HEK293 (cell line): Measurements from ENCODE around the gene TRABD.

Experiments used
- CTCF ChIA-PET: fragments of 350-600 bp; formaldehyde crosslinking; extraction: SDS; loops from one replicate; lab custom pipeline; 2021; ENCODE audit warnings: antibody characterized with exemption; lab: Yijun Ruan, JAX
- POLR2A ChIA-PET: fragments of 300-600 bp; formaldehyde crosslinking; extraction: SDS; loops from one replicate; lab custom pipeline; 2020; ENCODE audit warnings: antibody characterized with exemption, inconsistent platforms; lab: Yijun Ruan, JAX
- H3K27ac ChIP-seq: fragments of 200-500 bp; sonication (Bioruptor generic); 2 replicates; pipeline ENCODE4 v1.5.1; 2014; ENCODE audit warnings: low read depth, low read length, control low read depth, inconsistent platforms; ENCODE audit errors: extremely low read depth
- H3K36me3 ChIP-seq, 2 experiments: fragments of 200-500 bp in 1 of 2; sonication (Bioruptor generic) in 1 of 2; 1 replicate in 1 of 2; 2 replicates in 1 of 2; pipeline ENCODE4 v1.5.1; 2014 to 2017; ENCODE audit warnings: inconsistent platforms in 2 of 2, low read length in 2 of 2; ENCODE audit not compliant: control insufficient read depth in 2 of 2, insufficient read depth in 1 of 2
- H3K4me1 ChIP-seq: fragments of 200-500 bp; sonication (Bioruptor generic); 2 replicates; pipeline ENCODE4 v1.5.1; 2014; ENCODE audit warnings: mild to moderate bottlenecking, low read length, inconsistent platforms; ENCODE audit not compliant: control insufficient read depth, insufficient read depth
- H3K4me3 ChIP-seq: 2 replicates; pipeline ENCODE4 v1.5.1; 2011; ENCODE audit warnings: low read depth, mild to moderate bottlenecking, control low read depth, low read length, moderate library complexity
- H3K9me3 ChIP-seq: fragments of 200-500 bp; sonication (Bioruptor generic); 2 replicates; pipeline ENCODE4 v1.5.1; 2014; ENCODE audit warnings: low read depth, low read length, inconsistent platforms; ENCODE audit not compliant: control insufficient read depth, insufficient read depth
- BCL6B ChIP-seq: fragments of 450-650 bp; formaldehyde crosslinking; IDR thresholded peaks from 2 replicates; pipeline ENCODE4 v1.5.1; 2017; ENCODE audit warnings: missing biosample characterization, missing genetic modification characterization
- HOXC10 ChIP-seq: sonication (generic); formaldehyde crosslinking; IDR thresholded peaks from 2 replicates; pipeline ENCODE4 v1.8.1; 2023; ENCODE audit warnings: mild to moderate bottlenecking, missing genetic modification reagents
- IKZF3 ChIP-seq: fragments of 450-650 bp; IDR thresholded peaks from 2 replicates; pipeline ENCODE4 v1.5.0; 2018; ENCODE audit warnings: missing biosample characterization, mild to moderate bottlenecking, missing genetic modification characterization, moderate library complexity
- KLF1 ChIP-seq: fragments of 450-650 bp; formaldehyde crosslinking; IDR thresholded peaks from 2 replicates; pipeline ENCODE4 v1.5.1; 2016; ENCODE audit warnings: missing biosample characterization, missing genetic modification characterization
- SCRT1 ChIP-seq: fragments of 450-650 bp; formaldehyde crosslinking; IDR thresholded peaks from 2 replicates; pipeline ENCODE4 v1.5.1; 2016; ENCODE audit warnings: missing biosample characterization, missing genetic modification characterization, borderline replicate concordance
- SP2 ChIP-seq: fragments of 450-650 bp; formaldehyde crosslinking; IDR thresholded peaks from 2 replicates; pipeline ENCODE4 v1.5.1; 2016; ENCODE audit warnings: missing biosample characterization, missing genetic modification characterization
- ZBTB1 ChIP-seq: fragments of 450-650 bp; formaldehyde crosslinking; IDR thresholded peaks from 2 replicates; pipeline ENCODE4 v1.5.1; 2016; ENCODE audit warnings: missing biosample characterization, missing genetic modification characterization
- ZNF223 ChIP-seq: fragments of 450-650 bp; formaldehyde crosslinking; IDR thresholded peaks from 2 replicates; pipeline ENCODE4 v1.5.1; 2016; ENCODE audit warnings: missing biosample characterization, missing genetic modification characterization
- ZNF248 ChIP-seq: fragments of 450-650 bp; formaldehyde crosslinking; IDR thresholded peaks from 2 replicates; pipeline ENCODE4 v1.5.1; 2017; ENCODE audit warnings: missing biosample characterization, missing genetic modification characterization
- ZNF266 ChIP-seq: fragments of 450-650 bp; formaldehyde crosslinking; IDR thresholded peaks from 2 replicates; pipeline ENCODE4 v1.5.1; 2016; ENCODE audit warnings: missing biosample characterization, missing genetic modification characterization, low read depth
- ZNF292 ChIP-seq: fragments of 450-650 bp; formaldehyde crosslinking; IDR thresholded peaks from 2 replicates; pipeline ENCODE4 v1.5.1; 2016; ENCODE audit warnings: low read depth, missing biosample characterization, missing genetic modification characterization, borderline replicate concordance
- ZNF324 ChIP-seq: fragments of 450-650 bp; formaldehyde crosslinking; IDR thresholded peaks from 2 replicates; pipeline ENCODE4 v1.5.1; 2016; ENCODE audit warnings: missing biosample characterization, missing genetic modification characterization
- ZNF416 ChIP-seq: fragments of 450-650 bp; formaldehyde crosslinking; IDR thresholded peaks from 2 replicates; pipeline ENCODE4 v1.5.1; 2016; ENCODE audit warnings: missing biosample characterization, missing genetic modification characterization
- ZNF488 ChIP-seq: fragments of 450-650 bp; formaldehyde crosslinking; IDR thresholded peaks from 2 replicates; pipeline ENCODE4 v1.5.1; 2016; ENCODE audit warnings: missing biosample characterization, missing genetic modification characterization
- ZNF514 ChIP-seq: fragments of 450-650 bp; formaldehyde crosslinking; IDR thresholded peaks from 2 replicates; pipeline ENCODE4 v1.5.1; 2016; ENCODE audit warnings: missing biosample characterization, missing genetic modification characterization
- ZNF548 ChIP-seq: fragments of 450-650 bp; formaldehyde crosslinking; IDR thresholded peaks from 2 replicates; pipeline ENCODE4 v1.5.1; 2016; ENCODE audit warnings: missing biosample characterization, missing genetic modification characterization
- ZNF792 ChIP-seq: fragments of 450-650 bp; formaldehyde crosslinking; IDR thresholded peaks from 2 replicates; pipeline ENCODE4 v1.5.1; 2016; ENCODE audit warnings: missing biosample characterization, missing genetic modification characterization
- TF ChIP-seq, protein P1 (sequence below): sonication (generic); formaldehyde crosslinking; IDR thresholded peaks from 2 replicates; pipeline ENCODE4 v1.8.1; 2022; ENCODE audit warnings: mild to moderate bottlenecking, moderate library complexity, missing genetic modification reagents

TRABD gene

GRCh38 chr22:50222508-50222907 is 36.8 kb downstream of the TRABD start:
- Histone ChIP-seq H3K36me3 (peaks cover 17 to 96% of the 10 kb centered on the region in 2 experiments), H3K27ac (no peak overlapping the region), H3K4me1 (peaks cover 2% of the 10 kb centered on the region; the same call in 1 of the 2 replicates), H3K4me3 (no peak overlapping the region), H3K9me3 (no peaks in the 10 kb centered on the region)
- TF ChIP-seq ZNF324 (no peak), ZNF792 (tag by site-specific recombination) (no peak), ZNF266 (tag by site-specific recombination) (no peak), BCL6B (tag by site-specific recombination) (no peak), ZBTB1 (tag by site-specific recombination) (no peak), ZNF223 (tag by site-specific recombination) (no peak), ZNF548 (no peak), ZNF514 (no peak), ZNF416 (tag by site-specific recombination) (no peak), HOXC10 (no peak), ZNF292 (tag by site-specific recombination) (no peak)
- ChIA-PET CTCF (interaction anchor here (0.5 to 1.4 kb wide), 4 partner anchors 11 to 457 kb away, joined by 3 to 5 read pairs (median 3); no protein-coding TSS in a partner anchor), POLR2A (interaction anchor here (0.5 kb wide), 1 partner anchor 13 kb away, joined by 3 read pairs; no protein-coding TSS in a partner anchor)

DNA sequence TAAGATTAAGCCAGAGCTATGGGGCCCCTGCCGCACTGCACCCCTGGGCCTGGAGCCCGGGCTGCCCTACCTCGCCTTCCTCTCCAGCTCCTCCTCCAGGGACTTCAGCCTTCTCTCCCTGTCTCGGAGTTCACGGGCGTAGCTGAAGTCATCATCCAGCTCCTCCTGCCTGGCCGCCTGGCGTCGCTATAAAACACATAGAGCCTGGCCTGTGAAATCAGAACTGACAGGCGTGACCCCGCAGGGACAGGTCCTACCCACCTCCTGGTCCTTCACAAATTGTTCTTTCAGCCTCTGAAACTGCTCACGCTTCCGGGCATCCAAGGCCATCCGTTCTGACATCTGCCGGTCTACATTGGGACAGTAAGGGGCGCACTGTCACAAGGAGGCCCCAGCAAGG is 38.4 kb downstream of the TRABD start:
- POLR2A ChIA-PET, result interaction anchor here (0.9 kb wide), 1 partner anchor 20 kb away, joined by 3 read pairs; no protein-coding TSS in a partner anchor
- TF ChIP-seq SP2 (no peak), IKZF3 (tag by site-specific recombination) (no peak), ZNF488 (tag by site-specific recombination) (no peak), SCRT1 (tag by site-specific recombination) (no peak)
- TF ChIP-seq, protein P1, sequence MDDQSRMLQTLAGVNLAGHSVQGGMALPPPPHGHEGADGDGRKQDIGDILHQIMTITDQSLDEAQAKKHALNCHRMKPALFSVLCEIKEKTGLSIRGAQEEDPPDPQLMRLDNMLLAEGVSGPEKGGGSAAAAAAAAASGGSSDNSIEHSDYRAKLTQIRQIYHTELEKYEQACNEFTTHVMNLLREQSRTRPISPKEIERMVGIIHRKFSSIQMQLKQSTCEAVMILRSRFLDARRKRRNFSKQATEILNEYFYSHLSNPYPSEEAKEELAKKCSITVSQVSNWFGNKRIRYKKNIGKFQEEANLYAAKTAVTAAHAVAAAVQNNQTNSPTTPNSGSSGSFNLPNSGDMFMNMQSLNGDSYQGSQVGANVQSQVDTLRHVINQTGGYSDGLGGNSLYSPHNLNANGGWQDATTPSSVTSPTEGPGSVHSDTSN (CRISPR knock-in tag), result no peak
- no peak overlapping the region for H3K4me3 ChIP-seq
- H3K27ac ChIP-seq, result no peak overlapping the region
- H3K36me3 ChIP-seq, result peaks cover 17 to 95% of the 10 kb centered on the region in 2 experiments
- H3K9me3 ChIP-seq, result no peaks in the 10 kb centered on the region
- H3K4me1 ChIP-seq, result peaks cover 2% of the 10 kb centered on the region; the same call in 1 of the 2 replicates
- CTCF ChIA-PET, result interaction anchor here (0.8 to 1.6 kb wide), 2 partner anchors 17 to 78 kb away, joined by 4 to 6 read pairs; no protein-coding TSS in a partner anchor

GRCh38 chr22:50225200-50225969 is 39.7 kb downstream of the TRABD start:
- Histone ChIP-seq H3K27ac (no peak overlapping the region), H3K9me3 (no peaks in the 10 kb centered on the region), H3K36me3 (peaks cover 24 to 92% of the 10 kb centered on the region in 2 experiments), H3K4me1 (no peaks in the 10 kb centered on the region; the same call in 1 of the 2 replicates), H3K4me3 (no peak overlapping the region)
- ChIA-PET POLR2A (no interaction called here), CTCF (interaction anchor here (1.4 to 1.6 kb wide), 2 partner anchors 16 to 51 kb away, joined by 3 to 6 read pairs; no protein-coding TSS in a partner anchor)
- no peak for TF ChIP-seq ZNF248 (tag by site-specific recombination)
- TF ChIP-seq KLF1, result 0 out of 2 replicates have a peak, but pooled peaks have one; percentile 13
